Vagina (tissue), 2 donors: Measurements from ENCODE around the gene EPC2. TPM values are rescaled to one million over a fixed set of nuclear protein-coding genes. Genes with fewer than 3 reads are reported as not detected.
"Not testable (repeated sequence)": the region's sequence is repeated elsewhere in the genome, so short reads cannot be mapped to it uniquely, and the experiment has no call there.

Experiments
- DNase-seq, 2 donors: peaks; one replicate each; pipeline ENCODE4 v3.0.0-alpha.2; 2017; ENCODE audit errors: extremely low spot score in 2 of 2
- H3K27ac ChIP-seq: fragments of 200-600 bp; sonication (generic); one replicate; pipeline ENCODE4 v1.5.1; 2019
- H3K27me3 ChIP-seq: fragments of 200-600 bp; sonication (generic); one replicate; pipeline ENCODE4 v1.5.1; 2019
- H3K36me3 ChIP-seq, 2 donors: fragments of 200-600 bp; sonication (generic); one replicate each; pipeline ENCODE4 v1.5.1; 2017 to 2019
- H3K4me1 ChIP-seq: fragments of 200-600 bp; sonication (generic); one replicate; pipeline ENCODE4 v1.5.1; 2019
- H3K4me3 ChIP-seq, 2 donors: fragments of 200-600 bp; sonication (generic); 1 replicate in 1 of 2; 2 replicates in 1 of 2; pipeline ENCODE4 v1.5.1; 2016 to 2019
- H3K9me3 ChIP-seq: fragments of 200-600 bp; sonication (generic); one replicate; pipeline ENCODE4 v1.5.1; 2019
- CTCF ChIP-seq, 3 experiments: fragments of 450-650 bp in 2 of 3; fragments of 200-600 bp in 1 of 3; sonication (generic) in 1 of 3; IDR thresholded peaks; one replicate each; pipeline ENCODE4 v1.5.1; 2017 to 2019; ENCODE audit warnings: antibody characterized with exemption in 3 of 3, mild to moderate bottlenecking in 2 of 3, moderate library complexity in 2 of 3
- POLR2A ChIP-seq, 2 donors: fragments of 450-650 bp; IDR thresholded peaks; one replicate each; pipeline ENCODE4 v1.6.1; 2017; ENCODE audit warnings: antibody characterized with exemption in 2 of 2, mild to moderate bottlenecking in 2 of 2, moderate library complexity in 2 of 2
- POLR2AphosphoS5 ChIP-seq, 2 donors: sonication (generic); formaldehyde crosslinking; IDR thresholded peaks; one replicate each; pipeline ENCODE4 v1.9.0; 2017; ENCODE audit warnings: antibody characterized with exemption in 2 of 2, mild to moderate bottlenecking in 2 of 2, low read depth in 1 of 2; ENCODE audit not compliant: insufficient read depth in 1 of 2
- intact Hi-C: fragments of 100-400 bp; cut with DNase I; formaldehyde crosslinking; loops from one replicate; pipeline ENCODE4 v1.15.1; 2023
- total RNA-seq: library from RNA; depleted of rRNA; stranded (reverse); fragments of >200 nt; gene quantifications from one replicate; pipeline ENCODE4 v1.2.3, GENCODE V29; 2016

EPC2 gene
- total RNA-seq, 1 donor from 2014 or later, result 31.9 TPM

GRCh38 chr2:148670773-148671172 lies 26.2 kb downstream of the EPC2 start:
- TF ChIP-seq CTCF (IDR thresholded peaks at IDR 0.05) (no peak), POLR2A (IDR thresholded peaks at IDR 0.05) (no peak), POLR2AphosphoS5 (IDR thresholded peaks at IDR 0.05; ENCODE audit: insufficient read depth in 1 of 2, low read depth in 1 of 2) (no peak)
- Histone ChIP-seq H3K36me3 (no peaks in the 10 kb centered on the region), H3K27ac (no peak overlapping the region), H3K27me3 (no peaks in the 10 kb centered on the region), H3K9me3 (no peaks in the 10 kb centered on the region), H3K4me3 (no peak overlapping the region), H3K4me1 (peaks cover 51% of the 10 kb centered on the region)
- no peak for DNase-seq
- intact Hi-C loops, result no loop called here

GRCh38 chr2:148674063-148675020 lies 29.8 kb downstream of the EPC2 start:
- H3K36me3 ChIP-seq, result no peaks in the 10 kb centered on the region
- H3K9me3 ChIP-seq, result no peaks in the 10 kb centered on the region
- no peak for TF ChIP-seq POLR2A (IDR thresholded peaks at IDR 0.05)
- no peak for TF ChIP-seq CTCF (IDR thresholded peaks at IDR 0.05)
- no peak for TF ChIP-seq POLR2AphosphoS5 (IDR thresholded peaks at IDR 0.05; ENCODE audit: insufficient read depth in 1 of 2, low read depth in 1 of 2)
- intact Hi-C loops, result no loop called here
- no peak overlapping the region for H3K27ac ChIP-seq
- no peak for DNase-seq
- no peaks in the 10 kb centered on the region for H3K27me3 ChIP-seq
- H3K4me3 ChIP-seq, result no peak overlapping the region
- H3K4me1 ChIP-seq, result peaks cover 48% of the 10 kb centered on the region

GRCh38 chr2:148675708-148676107 lies 31.2 kb downstream of the EPC2 start:
- no peak for DNase-seq
- H3K36me3 ChIP-seq, result no peaks in the 10 kb centered on the region
- H3K4me1 ChIP-seq, result peaks cover 34% of the 10 kb centered on the region
- H3K27ac ChIP-seq, result no peak overlapping the region
- intact Hi-C loops, result no loop called here
- H3K4me3 ChIP-seq, result no peak overlapping the region
- no peak for TF ChIP-seq CTCF (IDR thresholded peaks at IDR 0.05)
- TF ChIP-seq POLR2AphosphoS5 (IDR thresholded peaks at IDR 0.05; ENCODE audit: insufficient read depth in 1 of 2, low read depth in 1 of 2), result no peak
- TF ChIP-seq POLR2A (IDR thresholded peaks at IDR 0.05), result no peak
- H3K27me3 ChIP-seq, result no peaks in the 10 kb centered on the region
- H3K9me3 ChIP-seq, result no peaks in the 10 kb centered on the region

- H3K9me3 ChIP-seq, H3K27ac ChIP-seq, DNase-seq, H3K27me3 ChIP-seq, intact Hi-C loops, H3K36me3 ChIP-seq, H3K4me3 ChIP-seq: not testable (repeated sequence)
- H3K4me1 ChIP-seq, result peaks cover 28% of the 10 kb centered on the region
Observed at GRCh38 chr2:148678302-148679179, 34.0 kb downstream of the EPC2 start.

GRCh38 chr2:148680462-148680861 lies 35.9 kb downstream of the EPC2 start:
- Histone ChIP-seq H3K27ac (no peak overlapping the region), H3K9me3 (no peaks in the 10 kb centered on the region), H3K27me3 (no peaks in the 10 kb centered on the region), H3K4me1 (peaks cover 18% of the 10 kb centered on the region), H3K4me3 (no peak overlapping the region), H3K36me3 (no peaks in the 10 kb centered on the region)
- intact Hi-C loops, result no loop called here
- TF ChIP-seq CTCF (IDR thresholded peaks at IDR 0.05), result no peak
- no peak for TF ChIP-seq POLR2A (IDR thresholded peaks at IDR 0.05)
- no peak for TF ChIP-seq POLR2AphosphoS5 (IDR thresholded peaks at IDR 0.05; ENCODE audit: insufficient read depth in 1 of 2, low read depth in 1 of 2)
- DNase-seq, result no peak
